SH-SY5Y (cell line): ENCODE results near the gene PRIM2.

ENCODE experiments used
- GATA2 ChIP-seq: IDR thresholded peaks from 2 replicates; pipeline ENCODE4 v1.6.1; 2011; ENCODE audit warnings: mild to moderate bottlenecking, low read depth, low read length
- GATA3 ChIP-seq: IDR thresholded peaks from 2 replicates; pipeline ENCODE4 v1.6.1; 2011; ENCODE audit warnings: low read depth, mild to moderate bottlenecking, low read length, moderate library complexity

Gene PRIM2

GRCh38 chr6:57423468-57423867 lies 106.0 kb downstream of the PRIM2 start:
- TF ChIP-seq GATA2 (no peak), GATA3 (no peak)

DNA sequence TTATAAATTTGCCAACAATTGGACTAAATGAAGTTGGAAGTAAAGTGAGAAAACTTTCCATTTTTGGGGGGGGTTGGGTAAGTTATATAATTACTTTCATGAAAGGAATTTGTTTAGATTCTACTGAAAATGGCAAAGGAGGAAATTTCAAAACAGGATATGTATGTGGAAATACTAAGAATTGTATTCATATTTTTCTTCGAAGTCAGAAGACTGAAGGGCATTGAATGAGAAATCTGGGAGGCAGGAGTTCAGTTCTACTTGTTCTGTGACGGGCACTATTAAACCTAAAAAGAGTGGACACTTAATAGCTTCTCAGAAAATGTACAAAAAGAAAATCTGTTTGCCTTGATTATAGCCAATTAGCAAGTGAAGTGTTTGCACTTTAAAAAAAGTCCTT lies 114.7 kb downstream of the PRIM2 start:
- no peak for TF ChIP-seq GATA2
- TF ChIP-seq GATA3: no peak

- TF ChIP-seq GATA2: no peak
- no peak for TF ChIP-seq GATA3
These were observed 115.7 kb downstream of the PRIM2 start for GRCh38 chr6:57432919-57433684.

DNA sequence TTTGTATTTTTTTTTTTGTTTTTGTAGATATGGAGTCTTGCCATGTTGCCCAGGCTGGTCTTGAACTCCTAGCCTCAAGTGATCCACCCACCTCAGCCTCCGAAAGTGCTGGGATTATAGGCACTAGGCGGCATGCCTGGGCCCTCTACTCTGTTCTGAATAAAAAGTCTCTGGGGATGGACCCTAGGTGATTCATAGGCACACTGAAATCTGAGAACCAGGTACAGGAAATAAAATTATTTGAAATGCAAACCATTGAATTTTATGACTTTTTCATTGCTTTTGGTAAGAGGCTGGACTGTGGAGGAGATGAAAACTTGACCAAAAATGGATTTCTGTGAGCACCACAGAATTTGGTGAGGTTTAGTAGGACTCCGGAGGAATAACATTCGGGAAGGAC lies 117.5 kb downstream of the PRIM2 start:
- no peak for TF ChIP-seq GATA2
- no peak for TF ChIP-seq GATA3

GRCh38 chr6:57435475-57436160 lies 118.2 kb downstream of the PRIM2 start:
- TF ChIP-seq GATA2 (no peak), GATA3 (no peak)

DNA sequence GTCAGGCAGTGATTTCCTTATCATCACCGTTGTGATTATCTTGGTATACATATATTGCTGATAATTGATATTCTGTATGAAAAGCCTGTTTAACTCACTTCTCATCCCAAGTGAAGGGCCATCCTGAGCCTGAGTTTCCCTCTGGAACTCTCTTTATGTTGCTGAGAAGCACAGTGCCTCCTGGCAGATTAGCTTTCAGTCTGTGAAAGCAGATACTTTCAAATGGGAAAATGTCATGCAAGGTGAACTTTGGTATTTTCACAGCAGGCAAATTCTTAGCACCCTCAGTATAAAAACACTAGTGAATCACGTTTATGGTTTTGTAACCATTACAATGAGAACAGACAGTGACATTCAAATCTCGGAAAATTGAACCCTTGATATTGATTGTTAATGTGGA lies 151.6 kb downstream of the PRIM2 start:
- no peak for TF ChIP-seq GATA3
- no peak for TF ChIP-seq GATA2

GRCh38 chr6:57472861-57473362 lies 155.5 kb downstream of the PRIM2 start:
- peak; percentile 31; the same call in 1 of the 2 replicates for TF ChIP-seq GATA2
